ENCODE results near the gene LRRK1. TPM values are rescaled to one million over a fixed set of nuclear protein-coding genes. Genes with fewer than 3 reads are reported as not detected.

LRRK1 gene
- total RNA-seq, 1 donor from 2014 or later = 0.86 TPM

- Mint-ChIP-seq H3K36me3 (ENCODE audit: insufficient read depth) (no peaks in the 10 kb centered on the region), H3K27me3 (peaks cover 60% of the 10 kb centered on the region), H3K4me3 (ENCODE audit: low read depth) (no peak overlapping the region), H3K27ac (no peak overlapping the region), H3K9me3 (ENCODE audit: low read depth) (no peaks in the 10 kb centered on the region), H3K4me1 (ENCODE audit: low read depth) (no peaks in the 10 kb centered on the region)
- no peak for TF ChIP-seq CTCF (IDR thresholded peaks at IDR 0.05; ENCODE audit: unreplicated experiment)
- no peak for DNase-seq (ENCODE audit: low spot score, unreplicated experiment)
Measured at GRCh38 chr15:100889385-100890050, 29.6 kb upstream of the LRRK1 start.

GRCh38 chr15:100890051-100890720, 29.0 kb upstream of the LRRK1 start:
- TF ChIP-seq CTCF (IDR thresholded peaks at IDR 0.05; ENCODE audit: unreplicated experiment) = no peak
- Mint-ChIP-seq H3K4me3 (ENCODE audit: low read depth) (no peak overlapping the region), H3K27me3 (peaks cover 58% of the 10 kb centered on the region), H3K9me3 (ENCODE audit: low read depth) (no peaks in the 10 kb centered on the region), H3K4me1 (ENCODE audit: low read depth) (no peaks in the 10 kb centered on the region), H3K36me3 (ENCODE audit: insufficient read depth) (no peaks in the 10 kb centered on the region), H3K27ac (no peak overlapping the region)
- DNase-seq (ENCODE audit: low spot score, unreplicated experiment) = no peak

GRCh38 chr15:100890850-100891249, 28.3 kb upstream of the LRRK1 start:
- no peak for TF ChIP-seq CTCF (IDR thresholded peaks at IDR 0.05; ENCODE audit: unreplicated experiment)
- Mint-ChIP-seq H3K4me1 (ENCODE audit: low read depth) (no peaks in the 10 kb centered on the region), H3K36me3 (ENCODE audit: insufficient read depth) (no peaks in the 10 kb centered on the region), H3K9me3 (ENCODE audit: low read depth) (no peaks in the 10 kb centered on the region), H3K27me3 (peaks cover 52% of the 10 kb centered on the region), H3K27ac (no peak overlapping the region), H3K4me3 (ENCODE audit: low read depth) (no peak overlapping the region)
- DNase-seq (ENCODE audit: low spot score, unreplicated experiment) = no peak

GRCh38 chr15:100891307-100892012, 27.7 kb upstream of the LRRK1 start:
- H3K4me3 Mint-ChIP-seq (ENCODE audit: low read depth) = no peak overlapping the region
- H3K27me3 Mint-ChIP-seq = peaks cover 48% of the 10 kb centered on the region
- no peak overlapping the region for H3K27ac Mint-ChIP-seq
- no peak for TF ChIP-seq CTCF (IDR thresholded peaks at IDR 0.05; ENCODE audit: unreplicated experiment)
- no peaks in the 10 kb centered on the region for H3K4me1 Mint-ChIP-seq (ENCODE audit: low read depth)
- no peak for DNase-seq (ENCODE audit: low spot score, unreplicated experiment)
- H3K36me3 Mint-ChIP-seq (ENCODE audit: insufficient read depth) = no peaks in the 10 kb centered on the region
- H3K9me3 Mint-ChIP-seq (ENCODE audit: low read depth) = no peaks in the 10 kb centered on the region

DNA sequence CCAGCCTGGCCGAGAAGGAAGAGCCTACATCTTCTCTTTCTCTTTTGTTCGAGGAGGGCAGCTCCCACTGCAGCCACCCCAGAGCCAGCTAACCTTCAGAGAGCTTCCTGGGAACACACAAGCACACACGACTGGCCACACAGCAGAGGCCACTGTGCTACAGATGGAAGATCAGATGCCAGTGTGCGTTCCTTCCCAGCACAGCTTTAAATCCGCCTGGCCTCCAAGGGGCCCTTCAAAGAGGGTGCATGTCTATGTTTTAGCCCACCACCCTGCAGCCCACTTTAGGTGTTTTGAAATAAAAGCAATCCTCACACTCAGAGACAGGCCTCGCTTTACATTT, 27.2 kb upstream of the LRRK1 start:
- Mint-ChIP-seq H3K36me3 (ENCODE audit: insufficient read depth) (no peaks in the 10 kb centered on the region), H3K4me3 (ENCODE audit: low read depth) (no peak overlapping the region), H3K9me3 (ENCODE audit: low read depth) (no peaks in the 10 kb centered on the region), H3K27me3 (peaks cover 43% of the 10 kb centered on the region), H3K4me1 (ENCODE audit: low read depth) (no peaks in the 10 kb centered on the region), H3K27ac (no peak overlapping the region)
- no peak for TF ChIP-seq CTCF (IDR thresholded peaks at IDR 0.05; ENCODE audit: unreplicated experiment)
- no peak for DNase-seq (ENCODE audit: low spot score, unreplicated experiment)

Data from progenitor cell of endocrine pancreas (in vitro differentiated cells).